ENCODE measurements around the gene TEAD1. TPM values are rescaled to one million over a fixed set of nuclear protein-coding genes. Genes with fewer than 3 reads are reported as not detected.

Gene TEAD1
- total and polyA plus RNA-seq, 2 donors (not counting 3 experiments of a cell fraction or from before 2014, with no cell fraction given), result 15.3 to 49.0 TPM

DNA sequence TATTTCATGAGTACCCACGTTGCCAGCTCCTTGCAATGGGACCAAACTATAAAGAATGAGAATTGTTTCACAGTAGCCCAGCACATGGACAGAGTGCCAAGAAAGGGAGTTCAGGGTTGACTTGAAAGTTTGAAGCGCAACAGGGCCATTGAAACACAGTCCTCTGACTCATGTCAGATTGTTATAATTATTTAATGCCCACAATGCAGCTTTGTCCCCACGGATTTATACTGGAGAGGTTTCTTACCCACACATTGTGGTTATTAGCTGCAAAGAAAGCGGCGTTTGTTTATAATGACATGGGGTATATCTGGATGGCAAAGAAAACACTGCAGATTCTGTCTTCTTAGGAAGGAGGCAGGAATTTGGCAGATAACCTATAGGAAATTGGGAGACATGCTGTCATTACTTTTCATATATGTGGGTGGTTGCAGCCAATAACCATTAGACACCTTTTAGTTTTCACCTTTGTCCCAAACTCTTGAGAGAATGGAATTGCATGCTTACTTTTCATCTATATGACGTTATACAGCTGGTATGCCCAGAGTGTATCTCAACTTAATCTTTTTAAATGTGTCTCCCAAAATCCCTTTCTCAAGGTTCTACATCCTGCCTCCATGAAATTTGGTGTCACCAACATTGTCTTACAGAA, 143.6 kb downstream of the TEAD1 start:
- no peaks in the 10 kb centered on the region for H3K9me3 ChIP-seq (replicated peaks; ENCODE audit: control insufficient read depth, insufficient read depth, low read length)
- no peak overlapping the region for H3K4me2 ChIP-seq (ENCODE audit: insufficient read depth, low read length)
- H3K9me1 ChIP-seq (replicated peaks; ENCODE audit: control insufficient read depth, extremely low read depth, insufficient read depth, low read length), result no peaks in the 10 kb centered on the region
- H3K79me2 ChIP-seq (ENCODE audit: control insufficient read depth, insufficient read depth, low read length), result peaks cover 10% of the 10 kb centered on the region
- ChIA-PET POLR2A (no interaction called here), CTCF (interaction anchor here (0.9 to 3.9 kb wide), 4 partner anchors 10 to 71 kb away, joined by 3 to 22 read pairs (median 4); no protein-coding TSS in a partner anchor)
- no peaks in the 10 kb centered on the region for H3K27me3 ChIP-seq (ENCODE audit: control insufficient read depth in 2 of 2, insufficient read depth in 2 of 2, low read length in 2 of 2)
- no TSS peak for BruUV-seq (replicated peaks)
- H2AFZ ChIP-seq (ENCODE audit: low read depth, low read length), result no peak overlapping the region
- no peak for TF ChIP-seq POLR2AphosphoS5 (IDR thresholded peaks at IDR 0.05; ENCODE audit: insufficient read depth, low read depth, low read length)
- FAIRE-seq, result no peak
- DNase-seq (ENCODE audit: low read depth, low spot score), result no peak
- no peak overlapping the region for H3K4me3 ChIP-seq (replicated peaks in 1 of 3; ENCODE audit: insufficient read depth in 1 of 3, low read depth in 1 of 3, low read length in 3 of 3)
- H3K9ac ChIP-seq (replicated peaks; ENCODE audit: extremely low read depth, insufficient read depth, low read length), result no peak overlapping the region
- intact Hi-C loops (cut with micrococcal nuclease), result no loop called here
- H3K4me1 ChIP-seq (ENCODE audit: control insufficient read depth, extremely low read depth, insufficient read depth, low read length), result peaks cover 15% of the 10 kb centered on the region
- H3K36me3 ChIP-seq (ENCODE audit: control insufficient read depth in 2 of 2, extremely low read depth in 1 of 2, insufficient read depth in 2 of 2, low read length in 2 of 2), result no peaks in the 10 kb centered on the region
- H4K20me1 ChIP-seq (replicated peaks; ENCODE audit: control insufficient read depth, extremely low read depth, insufficient read depth, low read length), result no peaks in the 10 kb centered on the region
- H3K27ac ChIP-seq (ENCODE audit: insufficient read depth, low read depth, low read length), result no peak overlapping the region
- dilution Hi-C loops (cut with MboI; ENCODE audit: extremely low pct_ligation_motif_present, low sequenced_read_pairs), result no loop called here

DNA sequence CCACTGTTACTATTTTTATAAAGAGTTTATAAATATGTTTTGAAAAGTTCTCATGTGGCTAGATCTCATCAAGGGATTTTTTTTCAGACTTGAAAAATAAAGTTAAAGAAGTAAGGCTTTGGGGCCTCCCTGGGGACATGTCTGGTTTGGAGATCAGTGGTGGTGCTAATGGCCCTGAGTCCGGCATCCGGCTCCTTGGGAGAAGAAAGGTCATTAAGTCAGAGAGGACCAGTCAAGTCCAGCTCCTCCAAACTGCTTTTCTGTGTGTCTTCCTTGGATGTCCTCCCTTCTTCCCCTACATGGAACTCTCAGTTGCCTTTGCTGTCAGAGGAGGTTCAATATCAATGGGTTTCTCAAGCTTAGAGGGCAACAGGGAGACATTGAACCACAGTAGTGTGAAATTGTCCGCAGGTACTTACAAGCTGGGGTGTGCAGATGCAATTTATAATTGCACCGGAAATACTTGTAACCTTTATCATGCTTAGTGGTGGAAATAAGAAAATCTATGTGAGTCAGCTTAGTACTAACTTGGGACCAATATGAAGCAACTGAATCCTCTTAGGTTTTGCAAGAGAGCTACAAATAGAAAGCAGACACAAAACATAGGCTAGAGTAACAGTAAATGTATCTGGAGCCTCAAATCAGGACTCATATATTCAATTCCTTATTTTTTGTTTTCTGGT, 144.3 kb downstream of the TEAD1 start:
- Histone ChIP-seq H4K20me1 (replicated peaks; ENCODE audit: control insufficient read depth, extremely low read depth, insufficient read depth, low read length) (no peaks in the 10 kb centered on the region), H3K9me1 (replicated peaks; ENCODE audit: control insufficient read depth, extremely low read depth, insufficient read depth, low read length) (no peaks in the 10 kb centered on the region), H3K4me3 (replicated peaks in 1 of 3; ENCODE audit: insufficient read depth in 1 of 3, low read depth in 1 of 3, low read length in 3 of 3) (no peak overlapping the region), H3K9me3 (replicated peaks; ENCODE audit: control insufficient read depth, insufficient read depth, low read length) (no peaks in the 10 kb centered on the region), H3K4me1 (ENCODE audit: control insufficient read depth, extremely low read depth, insufficient read depth, low read length) (peaks cover 18% of the 10 kb centered on the region), H3K27me3 (ENCODE audit: control insufficient read depth in 2 of 2, insufficient read depth in 2 of 2, low read length in 2 of 2) (no peaks in the 10 kb centered on the region), H3K27ac (ENCODE audit: insufficient read depth, low read depth, low read length) (no peak overlapping the region), H3K4me2 (ENCODE audit: insufficient read depth, low read length) (no peak overlapping the region), H3K79me2 (ENCODE audit: control insufficient read depth, insufficient read depth, low read length) (peaks cover 10% of the 10 kb centered on the region), H3K36me3 (ENCODE audit: control insufficient read depth in 2 of 2, extremely low read depth in 1 of 2, insufficient read depth in 2 of 2, low read length in 2 of 2) (no peaks in the 10 kb centered on the region), H3K9ac (replicated peaks; ENCODE audit: extremely low read depth, insufficient read depth, low read length) (no peak overlapping the region), H2AFZ (ENCODE audit: low read depth, low read length) (no peak overlapping the region)
- DNase-seq (ENCODE audit: low read depth, low spot score) (no peak), FAIRE-seq (no peak)
- no TSS peak for BruUV-seq (replicated peaks)
- POLR2A ChIA-PET, result no interaction called here
- CTCF ChIA-PET, result interaction anchor here (0.7 to 1.4 kb wide), 3 partner anchors 10 to 407 kb away, joined by 3 to 5 read pairs (median 4); no protein-coding TSS in a partner anchor
- no peak for TF ChIP-seq GATA2 (IDR thresholded peaks at IDR 0.05; ENCODE audit: insufficient read depth, insufficient read length, low read depth, low read length)
- TF ChIP-seq MYC (IDR thresholded peaks at IDR 0.05; ENCODE audit: low read depth, low read length), result no peak
- TF ChIP-seq, protein P1, sequence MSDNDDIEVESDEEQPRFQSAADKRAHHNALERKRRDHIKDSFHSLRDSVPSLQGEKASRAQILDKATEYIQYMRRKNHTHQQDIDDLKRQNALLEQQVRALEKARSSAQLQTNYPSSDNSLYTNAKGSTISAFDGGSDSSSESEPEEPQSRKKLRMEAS (IDR thresholded peaks at IDR 0.05; ENCODE audit: insufficient read depth, insufficient read length), result no peak
- TF ChIP-seq FOS (IDR thresholded peaks at IDR 0.05; ENCODE audit: borderline replicate concordance, insufficient read depth, low read length), result no peak
- no peak for TF ChIP-seq JUN (IDR thresholded peaks at IDR 0.05; ENCODE audit: borderline replicate concordance, insufficient read depth, insufficient read length, low read depth)
- TF ChIP-seq POLR2AphosphoS5 (IDR thresholded peaks at IDR 0.05; ENCODE audit: insufficient read depth, low read depth, low read length), result no peak
- TF ChIP-seq POLR2A (IDR thresholded peaks at IDR 0.05; ENCODE audit: low read depth, low read length), result no peak
- TF ChIP-seq EZH2 (IDR thresholded peaks at IDR 0.05; ENCODE audit: borderline replicate concordance, low read depth, low read length, severe bottlenecking), result no peak
- intact Hi-C loops (cut with micrococcal nuclease) (no loop called here), dilution Hi-C loops (cut with MboI; ENCODE audit: extremely low pct_ligation_motif_present, low sequenced_read_pairs) (no loop called here)
